Measurements from ENCODE around the gene PSTPIP2. TPM values are rescaled to one million over a fixed set of nuclear protein-coding genes. Genes with fewer than 3 reads are reported as not detected.

PSTPIP2 gene, protein sequence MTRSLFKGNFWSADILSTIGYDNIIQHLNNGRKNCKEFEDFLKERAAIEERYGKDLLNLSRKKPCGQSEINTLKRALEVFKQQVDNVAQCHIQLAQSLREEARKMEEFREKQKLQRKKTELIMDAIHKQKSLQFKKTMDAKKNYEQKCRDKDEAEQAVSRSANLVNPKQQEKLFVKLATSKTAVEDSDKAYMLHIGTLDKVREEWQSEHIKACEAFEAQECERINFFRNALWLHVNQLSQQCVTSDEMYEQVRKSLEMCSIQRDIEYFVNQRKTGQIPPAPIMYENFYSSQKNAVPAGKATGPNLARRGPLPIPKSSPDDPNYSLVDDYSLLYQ
- polyA plus RNA-seq (2013, experiment 1 of 2): 2.2 TPM
- polyA plus RNA-seq (2013, experiment 2 of 2): 2.7 TPM

- Histone ChIP-seq H3K27ac (ENCODE audit: low read depth, low read length) (no peak within 1 kb of the TSS), H3K9me3 (ENCODE audit: insufficient read depth, low read depth, low read length) (no peaks in the 10 kb centered on the region), H3K4me3 (ENCODE audit: low read length) (peak within 1 kb of the TSS; percentile 76), H3K4me1 (ENCODE audit: insufficient read depth, low read length) (no peaks in the 10 kb centered on the region), H3K27me3 (ENCODE audit: insufficient read depth, low read length) (peaks cover 38% of the 10 kb centered on the region), H3K9ac (ENCODE audit: low read depth, low read length) (peak within 1 kb of the TSS; percentile 66), H3K36me3 (ENCODE audit: insufficient read depth, low read length) (no peaks in the 10 kb centered on the region)
- under 1% methylated on average over 75 of the region's 75 CpGs for WGBS
Observed at GRCh38 chr18:46071653-46072375, at the start of gene PSTPIP2. Gene PSTPIP2 (minus strand): TSS chr18:46072260. CDS start chr18:46072188, 72 bp downstream.

DNA sequence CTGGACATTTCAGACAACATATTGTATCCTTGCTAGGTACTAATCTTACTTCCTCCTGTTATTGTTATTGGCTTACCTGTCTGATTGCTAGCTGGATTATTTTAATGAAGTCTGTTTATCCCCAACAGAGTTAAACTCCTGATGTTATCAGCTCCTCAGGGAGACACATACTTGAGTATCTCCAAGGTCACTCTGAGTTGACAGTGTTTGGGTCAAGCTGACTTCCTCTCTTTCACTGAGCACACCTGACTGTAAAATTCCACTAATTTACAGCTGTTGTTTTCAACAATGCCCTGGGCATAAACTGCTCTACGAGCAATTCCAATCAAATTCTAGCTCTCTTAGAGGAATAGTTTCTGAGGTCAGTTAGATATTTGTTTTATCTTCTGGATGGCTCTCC is 41.7 kb upstream of the PSTPIP2 start:
- Histone ChIP-seq H3K9me3 (ENCODE audit: insufficient read depth, low read depth, low read length) (no peaks in the 10 kb centered on the region), H3K36me3 (ENCODE audit: insufficient read depth, low read length) (peaks cover 57% of the 10 kb centered on the region), H3K9ac (ENCODE audit: low read depth, low read length) (no peak overlapping the region), H3K27ac (ENCODE audit: low read depth, low read length) (no peak overlapping the region), H3K4me1 (ENCODE audit: insufficient read depth, low read length) (no peaks in the 10 kb centered on the region), H3K27me3 (ENCODE audit: insufficient read depth, low read length) (no peaks in the 10 kb centered on the region), H3K4me3 (ENCODE audit: low read length) (no peak overlapping the region)
- 100% methylated on average over 1 of the region's 1 CpG for WGBS

DNA sequence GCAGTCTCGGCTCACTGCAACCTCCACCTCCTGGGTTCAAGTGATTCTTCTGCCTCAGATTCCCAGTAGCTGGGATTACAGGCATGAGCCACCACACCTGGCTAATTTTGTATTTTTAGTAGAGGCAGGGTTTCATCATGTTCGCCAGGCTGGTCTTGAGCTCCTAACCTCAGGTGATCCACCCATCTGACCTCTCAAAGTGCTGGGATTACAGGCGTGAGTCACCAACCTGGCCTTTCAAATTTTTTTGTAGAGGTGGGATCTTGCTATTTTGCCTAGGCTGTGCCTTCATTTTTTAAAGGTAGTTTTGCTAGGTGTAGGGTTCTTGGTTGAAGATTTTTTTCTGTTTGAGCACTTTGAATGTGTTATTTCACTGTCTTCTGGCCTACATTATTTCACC is 38.3 kb upstream of the PSTPIP2 start:
- Histone ChIP-seq H3K27ac (ENCODE audit: low read depth, low read length) (no peak overlapping the region), H3K36me3 (ENCODE audit: insufficient read depth, low read length) (peaks cover 72% of the 10 kb centered on the region), H3K9ac (ENCODE audit: low read depth, low read length) (no peak overlapping the region), H3K9me3 (ENCODE audit: insufficient read depth, low read depth, low read length) (no peaks in the 10 kb centered on the region), H3K4me3 (ENCODE audit: low read length) (no peak overlapping the region), H3K27me3 (ENCODE audit: insufficient read depth, low read length) (no peaks in the 10 kb centered on the region), H3K4me1 (ENCODE audit: insufficient read depth, low read length) (no peaks in the 10 kb centered on the region)
- WGBS: 89% methylated on average over 3 of the region's 3 CpGs

- H3K4me1 ChIP-seq (ENCODE audit: insufficient read depth, low read length): no peaks in the 10 kb centered on the region
- no peak overlapping the region for H3K9ac ChIP-seq (ENCODE audit: low read depth, low read length)
- H3K27me3 ChIP-seq (ENCODE audit: insufficient read depth, low read length): no peaks in the 10 kb centered on the region
- WGBS: 89% methylated on average over 5 of the region's 5 CpGs
- no peak overlapping the region for H3K4me3 ChIP-seq (ENCODE audit: low read length)
- H3K27ac ChIP-seq (ENCODE audit: low read depth, low read length): no peak overlapping the region
- peaks cover 64% of the 10 kb centered on the region for H3K36me3 ChIP-seq (ENCODE audit: insufficient read depth, low read length)
- no peaks in the 10 kb centered on the region for H3K9me3 ChIP-seq (ENCODE audit: insufficient read depth, low read depth, low read length)
Observed at GRCh38 chr18:46109386-46109785, 37.3 kb upstream of the PSTPIP2 start.

DNA sequence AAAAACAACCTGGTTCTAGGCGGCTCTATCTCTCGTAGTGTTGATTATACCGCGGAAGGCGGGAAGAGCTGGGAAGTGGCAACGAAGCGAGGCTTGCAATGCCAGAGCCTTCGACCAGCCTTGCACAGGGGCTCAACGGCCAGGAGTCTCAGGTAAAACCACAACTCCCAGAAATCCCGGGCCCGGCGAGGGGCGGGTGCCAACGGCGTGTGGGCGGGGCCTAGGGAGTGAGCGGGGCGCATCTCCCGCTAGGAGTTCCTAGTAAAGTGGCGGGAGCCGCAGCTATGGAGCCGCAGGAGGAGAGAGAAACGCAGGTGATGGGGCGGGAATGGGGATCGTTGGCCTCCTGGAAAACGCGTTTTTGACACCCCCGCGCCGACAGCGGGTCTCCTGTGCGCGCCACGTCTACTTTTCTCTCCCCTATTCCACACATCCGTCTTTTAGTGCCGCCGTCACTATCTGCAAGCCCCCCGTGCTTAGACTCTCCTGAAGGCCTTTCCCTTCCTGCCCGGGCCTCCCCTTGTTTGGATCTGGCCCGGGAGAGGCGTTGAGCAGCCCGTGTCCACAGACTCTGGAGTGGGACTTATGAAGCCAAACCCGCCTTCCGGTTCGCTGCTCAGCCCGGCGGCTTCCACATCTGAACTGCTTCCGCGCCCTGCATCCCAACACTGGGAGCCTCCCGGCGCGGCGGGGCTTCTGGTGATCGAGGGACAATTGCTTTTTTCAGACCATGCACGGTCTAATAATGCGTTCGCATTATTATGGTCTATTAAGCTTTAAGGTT is 32.3 kb upstream of the PSTPIP2 start, which contains the start of gene HAUS1:
Gene HAUS1, plus strand, starts transcription at position 258 of the 784 bp plus-strand sequence. Its CDS starts 27 bp downstream, at position 285.
- Histone ChIP-seq H3K9me3 (ENCODE audit: insufficient read depth, low read depth, low read length) (no peaks in the 10 kb centered on the region), H3K27me3 (ENCODE audit: insufficient read depth, low read length) (no peaks in the 10 kb centered on the region), H3K27ac (ENCODE audit: low read depth, low read length) (peak within 1 kb of the TSS; percentile 78), H3K4me1 (ENCODE audit: insufficient read depth, low read length) (no peaks in the 10 kb centered on the region), H3K36me3 (ENCODE audit: insufficient read depth, low read length) (peaks cover 32% of the 10 kb centered on the region), H3K4me3 (ENCODE audit: low read length) (peak within 1 kb of the TSS; percentile 99), H3K9ac (ENCODE audit: low read depth, low read length) (peak within 1 kb of the TSS; percentile 96)
- WGBS: under 1% methylated on average over 57 of the region's 57 CpGs

DNA sequence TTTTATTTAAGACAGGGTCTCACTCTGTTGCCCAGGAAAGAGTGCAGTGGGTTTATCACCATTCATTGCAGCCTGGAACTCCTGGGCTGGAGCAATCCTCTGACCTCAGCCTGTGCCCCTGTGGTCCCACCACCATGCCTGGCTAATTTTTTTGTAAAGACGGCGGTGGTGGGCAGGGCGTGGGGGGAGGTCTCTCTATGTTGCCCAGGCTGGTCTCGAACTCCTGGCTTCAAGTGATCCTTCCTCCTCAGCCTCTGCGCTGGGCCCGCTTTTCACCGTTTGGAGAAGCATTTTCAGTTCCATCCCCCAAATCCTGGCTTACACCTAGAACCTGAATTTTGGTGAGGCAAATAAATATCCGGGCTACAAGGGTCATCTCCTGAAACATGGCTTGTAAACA is 27.4 kb upstream of the PSTPIP2 start:
- H3K9me3 ChIP-seq (ENCODE audit: insufficient read depth, low read depth, low read length): no peaks in the 10 kb centered on the region
- 95% methylated on average over 8 of the region's 8 CpGs for WGBS
- H3K27ac ChIP-seq (ENCODE audit: low read depth, low read length): no peak overlapping the region
- no peaks in the 10 kb centered on the region for H3K27me3 ChIP-seq (ENCODE audit: insufficient read depth, low read length)
- no peak overlapping the region for H3K4me3 ChIP-seq (ENCODE audit: low read length)
- H3K4me1 ChIP-seq (ENCODE audit: insufficient read depth, low read length): peaks cover 9% of the 10 kb centered on the region
- H3K36me3 ChIP-seq (ENCODE audit: insufficient read depth, low read length): peaks cover 12% of the 10 kb centered on the region
- no peak overlapping the region for H3K9ac ChIP-seq (ENCODE audit: low read depth, low read length)

DNA sequence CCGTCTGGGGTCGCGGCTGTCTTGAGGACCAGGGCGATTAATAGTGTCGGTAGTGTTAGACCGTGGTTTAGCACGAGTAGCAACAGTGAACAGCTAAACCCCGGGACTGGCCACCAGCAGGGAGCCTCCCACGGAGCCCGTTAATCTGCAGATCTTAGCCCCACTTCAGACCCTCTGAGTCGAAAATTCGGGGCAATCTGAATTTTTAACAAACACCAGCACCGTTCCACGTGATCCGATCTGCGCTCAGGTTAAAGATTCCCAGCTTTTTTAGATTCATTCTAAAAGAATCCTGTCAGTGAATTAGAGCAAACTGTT is 26.5 kb upstream of the PSTPIP2 start:
- WGBS: 10% methylated on average over 16 of the region's 16 CpGs
- Histone ChIP-seq H3K9ac (ENCODE audit: low read depth, low read length) (peak overlapping the region; percentile 97), H3K27me3 (ENCODE audit: insufficient read depth, low read length) (no peaks in the 10 kb centered on the region), H3K4me1 (ENCODE audit: insufficient read depth, low read length) (peaks cover 9% of the 10 kb centered on the region), H3K4me3 (ENCODE audit: low read length) (peak overlapping the region; percentile 95), H3K27ac (ENCODE audit: low read depth, low read length) (peak overlapping the region; percentile 77), H3K36me3 (ENCODE audit: insufficient read depth, low read length) (peaks cover 21% of the 10 kb centered on the region), H3K9me3 (ENCODE audit: insufficient read depth, low read depth, low read length) (no peaks in the 10 kb centered on the region)

- H3K9me3 ChIP-seq (ENCODE audit: insufficient read depth, low read depth, low read length): no peaks in the 10 kb centered on the region
- peaks cover 9% of the 10 kb centered on the region for H3K4me1 ChIP-seq (ENCODE audit: insufficient read depth, low read length)
- H3K4me3 ChIP-seq (ENCODE audit: low read length): peak within 1 kb of the TSS; percentile 95
- no peaks in the 10 kb centered on the region for H3K27me3 ChIP-seq (ENCODE audit: insufficient read depth, low read length)
- peak within 1 kb of the TSS; percentile 97 for H3K9ac ChIP-seq (ENCODE audit: low read depth, low read length)
- peak within 1 kb of the TSS; percentile 95 for H3K27ac ChIP-seq (ENCODE audit: low read depth, low read length)
- peaks cover 27% of the 10 kb centered on the region for H3K36me3 ChIP-seq (ENCODE audit: insufficient read depth, low read length)
- WGBS: under 1% methylated on average over 48 of the region's 53 CpGs
Observed at GRCh38 chr18:46097801-46098615, 25.9 kb upstream of the PSTPIP2 start, which contains the start of gene ATP5F1A. Gene ATP5F1A (minus strand): TSS chr18:46098296. CDS start chr18:46098231, 65 bp downstream.

DNA sequence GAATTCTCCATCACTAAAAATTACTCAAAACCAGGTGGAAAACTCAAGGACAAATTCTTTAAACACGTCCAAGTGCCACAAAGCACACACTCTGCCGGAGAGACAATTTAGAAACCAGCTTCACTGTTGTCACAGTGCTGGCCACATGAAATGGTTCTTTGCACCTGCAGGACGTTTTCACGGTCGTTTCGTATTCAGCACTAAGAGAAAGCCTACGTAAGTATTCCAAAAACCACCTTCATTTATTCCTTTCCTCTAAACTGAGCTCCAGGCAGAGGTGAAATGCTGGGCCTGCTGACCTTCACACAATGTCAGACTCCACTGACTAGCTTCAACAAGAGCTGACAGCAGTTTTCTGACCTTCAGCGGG is 25.4 kb upstream of the PSTPIP2 start:
- Histone ChIP-seq H3K4me1 (ENCODE audit: insufficient read depth, low read length) (peaks cover 9% of the 10 kb centered on the region), H3K9ac (ENCODE audit: low read depth, low read length) (peak overlapping the region; percentile 97), H3K9me3 (ENCODE audit: insufficient read depth, low read depth, low read length) (no peaks in the 10 kb centered on the region), H3K36me3 (ENCODE audit: insufficient read depth, low read length) (peaks cover 33% of the 10 kb centered on the region), H3K27me3 (ENCODE audit: insufficient read depth, low read length) (no peaks in the 10 kb centered on the region), H3K4me3 (ENCODE audit: low read length) (peak overlapping the region; percentile 95), H3K27ac (ENCODE audit: low read depth, low read length) (peak overlapping the region; percentile 95; the same call in 1 of the 2 replicates)
- 1% methylated on average over 8 of the region's 8 CpGs for WGBS

GRCh38 chr18:46096651-46097300 is 24.7 kb upstream of the PSTPIP2 start:
- 40% methylated on average over 20 of the region's 22 CpGs for whole genome bisulfite sequencing
- no peak overlapping the region for H3K27ac ChIP-seq (ENCODE audit: low read depth, low read length)
- H3K4me3 ChIP-seq (ENCODE audit: low read length): peak overlapping the region; percentile 95
- H3K36me3 ChIP-seq (ENCODE audit: insufficient read depth, low read length): peaks cover 39% of the 10 kb centered on the region
- peak overlapping the region; percentile 97; the same call in 1 of the 2 replicates for H3K9ac ChIP-seq (ENCODE audit: low read depth, low read length)
- peaks cover 9% of the 10 kb centered on the region for H3K4me1 ChIP-seq (ENCODE audit: insufficient read depth, low read length)
- no peaks in the 10 kb centered on the region for H3K27me3 ChIP-seq (ENCODE audit: insufficient read depth, low read length)
- H3K9me3 ChIP-seq (ENCODE audit: insufficient read depth, low read depth, low read length): no peaks in the 10 kb centered on the region
